Measurements from ENCODE around the gene PRRG3.

The PRRG3 gene

GRCh38 chrX:151710457-151710856 lies 15.2 kb downstream of the PRRG3 start:
- no peak for TF ChIP-seq ZFX (IDR thresholded peaks at IDR 0.05)
- TF ChIP-seq CTCF (conservative IDR thresholded peaks at IDR 0.05), result no peak
- H3K27ac ChIP-seq, result no peak overlapping the region

- TF ChIP-seq ZFX (IDR thresholded peaks at IDR 0.05), result no peak
- TF ChIP-seq CTCF (conservative IDR thresholded peaks at IDR 0.05), result no peak
- H3K27ac ChIP-seq, result no peak overlapping the region
Measured at GRCh38 chrX:151711154-151711553, 15.9 kb downstream of the PRRG3 start.

- no peak overlapping the region for H3K27ac ChIP-seq
- no peak for TF ChIP-seq ZFX (IDR thresholded peaks at IDR 0.05)
- TF ChIP-seq CTCF (conservative IDR thresholded peaks at IDR 0.05), result no peak
Measured at GRCh38 chrX:151711787-151712186, 16.5 kb downstream of the PRRG3 start.

- TF ChIP-seq ZFX (IDR thresholded peaks at IDR 0.05) (no peak), CTCF (conservative IDR thresholded peaks at IDR 0.05) (no peak)
- no peak overlapping the region for H3K27ac ChIP-seq
Measured at GRCh38 chrX:151712253-151712652, 17.0 kb downstream of the PRRG3 start.

GRCh38 chrX:151713849-151714248 lies 18.6 kb downstream of the PRRG3 start:
- H3K27ac ChIP-seq, result no peak overlapping the region
- peak; percentile 73 for TF ChIP-seq CTCF (conservative IDR thresholded peaks at IDR 0.05)
- TF ChIP-seq ZFX (IDR thresholded peaks at IDR 0.05), result no peak

GRCh38 chrX:151714362-151714761 lies 19.1 kb downstream of the PRRG3 start:
- H3K27ac ChIP-seq, result no peak overlapping the region
- no peak for TF ChIP-seq ZFX (IDR thresholded peaks at IDR 0.05)
- no peak for TF ChIP-seq CTCF (conservative IDR thresholded peaks at IDR 0.05)

GRCh38 chrX:151715752-151716151 lies 20.5 kb downstream of the PRRG3 start, which contains the start of gene FATE1:
FATE1 (plus strand) TSS chrX:151716035; CDS start chrX:151716120, 85 bp downstream.
- H3K27ac ChIP-seq, result no peak within 1 kb of the TSS
- no peak for TF ChIP-seq CTCF (conservative IDR thresholded peaks at IDR 0.05)
- no peak for TF ChIP-seq ZFX (IDR thresholded peaks at IDR 0.05)

Measured in C4-2B (cell line).